Mesenchymal stem cell (in vitro differentiated cells and primary cell): ENCODE measurements around the gene IGSF11.

ENCODE experiments used
- DNase-seq: peaks from one replicate; pipeline ENCODE4 v3.0.0-alpha.2; 2013
- H2AFZ ChIP-seq: one replicate; pipeline ENCODE4 v1.6.1; 2013; ENCODE audit warnings: low read depth, mild to moderate bottlenecking, control low read depth, inconsistent platforms, low read length, moderate library complexity
- H2AK5ac ChIP-seq: 2 replicates; pipeline ENCODE4 v1.6.1; 2013; ENCODE audit warnings: low read length, moderate library complexity, mild to moderate bottlenecking, inconsistent platforms; ENCODE audit not compliant: severe bottlenecking
- H2BK120ac ChIP-seq: one replicate; pipeline ENCODE4 v1.6.1; 2013; ENCODE audit warnings: low read depth, mild to moderate bottlenecking, inconsistent platforms, low read length, moderate library complexity
- H2BK12ac ChIP-seq, 2 experiments: one replicate each; pipeline ENCODE4 v1.6.1; 2013; ENCODE audit warnings: inconsistent platforms in 2 of 2, low read length in 2 of 2, mild to moderate bottlenecking in 2 of 2, moderate library complexity in 2 of 2, control low read depth in 1 of 2
- H2BK15ac ChIP-seq: one replicate; pipeline ENCODE4 v1.6.1; 2013; ENCODE audit warnings: mild to moderate bottlenecking, low read depth, inconsistent platforms; ENCODE audit not compliant: poor library complexity, severe bottlenecking
- H2BK5ac ChIP-seq: 2 replicates; pipeline ENCODE4 v1.6.1; 2013; ENCODE audit warnings: low read depth, mild to moderate bottlenecking, low read length, control low read depth, inconsistent platforms; ENCODE audit not compliant: poor library complexity, severe bottlenecking
- H3K14ac ChIP-seq, 2 experiments: one replicate each; pipeline ENCODE4 v1.6.1; 2013; ENCODE audit warnings: inconsistent platforms in 2 of 2, low read length in 2 of 2, control low read depth in 1 of 2, mild to moderate bottlenecking in 1 of 2, moderate library complexity in 1 of 2
- H3K18ac ChIP-seq, 2 experiments: one replicate each; pipeline ENCODE4 v1.6.1; 2013; ENCODE audit warnings: inconsistent platforms in 2 of 2, low read length in 2 of 2, control low read depth in 1 of 2, low read depth in 1 of 2, mild to moderate bottlenecking in 1 of 2
- H3K23ac ChIP-seq, 2 experiments: one replicate each; pipeline ENCODE4 v1.6.1; 2013; ENCODE audit warnings: inconsistent platforms in 2 of 2, low read length in 2 of 2, mild to moderate bottlenecking in 2 of 2, moderate library complexity in 2 of 2, control low read depth in 1 of 2
- H3K27ac ChIP-seq: 2 replicates; pipeline ENCODE4 v1.5.1; 2013; ENCODE audit warnings: mild to moderate bottlenecking, moderate library complexity, low read length, control low read depth, inconsistent platforms; ENCODE audit not compliant: poor library complexity, severe bottlenecking
- H3K27me3 ChIP-seq, 2 experiments: 2 replicates each; pipeline versions ENCODE4 v1.6.1 to v1.7.0; 2013; ENCODE audit warnings: low read length in 2 of 2, mild to moderate bottlenecking in 2 of 2, moderate library complexity in 2 of 2, control low read depth in 1 of 2, inconsistent platforms in 1 of 2; ENCODE audit not compliant: control insufficient read depth in 1 of 2, insufficient read depth in 1 of 2
- H3K36me3 ChIP-seq, 2 experiments: 2 replicates each; pipeline versions ENCODE4 v1.6.1 to v1.7.0; 2013; ENCODE audit warnings: low read length in 2 of 2, control low read depth in 1 of 2, inconsistent platforms in 1 of 2, low read depth in 1 of 2, mild to moderate bottlenecking in 1 of 2; ENCODE audit not compliant: insufficient read depth in 2 of 2, control insufficient read depth in 1 of 2
- H3K4ac ChIP-seq, 2 experiments: one replicate each; pipeline ENCODE4 v1.6.1; 2013; ENCODE audit warnings: inconsistent platforms in 2 of 2, low read length in 2 of 2, mild to moderate bottlenecking in 2 of 2, moderate library complexity in 2 of 2, control low read depth in 1 of 2, low read depth in 1 of 2
- H3K4me1 ChIP-seq: 2 replicates; pipeline ENCODE4 v1.6.1; 2013; ENCODE audit warnings: low read depth, low read length, control low read depth; ENCODE audit not compliant: control insufficient read depth, insufficient read depth
- H3K4me2 ChIP-seq: 2 replicates; pipeline ENCODE4 v1.6.1; 2013; ENCODE audit warnings: low read length, mild to moderate bottlenecking, inconsistent platforms; ENCODE audit not compliant: poor library complexity, severe bottlenecking
- H3K4me3 ChIP-seq, 2 experiments: 2 replicates each; pipeline versions ENCODE4 v1.5.1 to v1.7.0; 2013; ENCODE audit warnings: low read length in 2 of 2, mild to moderate bottlenecking in 2 of 2, control low read depth in 1 of 2, low read depth in 1 of 2; ENCODE audit not compliant: insufficient read depth in 1 of 2
- H3K79me1 ChIP-seq: replicated peaks from 2 replicates; pipeline ENCODE4 v1.6.1; 2013; ENCODE audit warnings: mild to moderate bottlenecking, control low read depth, low read length, inconsistent platforms; ENCODE audit not compliant: poor library complexity, severe bottlenecking
- H3K9ac ChIP-seq: 2 replicates; pipeline ENCODE4 v1.7.0; 2013; ENCODE audit warnings: mild to moderate bottlenecking, low read length, moderate library complexity
- H3K9me3 ChIP-seq: 2 replicates; pipeline ENCODE4 v1.7.0; 2013; ENCODE audit warnings: mild to moderate bottlenecking, low read length; ENCODE audit not compliant: control insufficient read depth
- H4K8ac ChIP-seq: one replicate; pipeline ENCODE4 v1.6.1; 2013; ENCODE audit warnings: inconsistent platforms, mild to moderate bottlenecking, low read length, moderate library complexity
- H4K91ac ChIP-seq: one replicate; pipeline ENCODE4 v1.6.1; 2013; ENCODE audit warnings: mild to moderate bottlenecking, low read length, inconsistent platforms
- WGBS: methylation state at CpG from one replicate; pipeline ENCODE4 v1.1.7; 2013; ENCODE audit warnings: mixed read lengths; 5-methylcytosine and 5-hydroxymethylcytosine counted together

IGSF11 gene

GRCh38 chr3:118909763-118910162 lies 124.9 kb downstream of the IGSF11 start:
- no peak for DNase-seq
- Histone ChIP-seq H4K91ac (no peak overlapping the region), H3K9me3 (no peaks in the 10 kb centered on the region), H2BK120ac (no peak overlapping the region), H3K79me1 (no peaks in the 10 kb centered on the region), H2BK12ac (no peak overlapping the region), H2BK15ac (no peak overlapping the region), H3K4me3 (no peak overlapping the region), H3K36me3 (no peaks in the 10 kb centered on the region), H3K27ac (no peak overlapping the region), H3K4ac (no peak overlapping the region), H3K18ac (no peak overlapping the region), H3K14ac (no peak overlapping the region), H2BK5ac (no peak overlapping the region), H3K23ac (no peak overlapping the region), H3K27me3 (no peaks in the 10 kb centered on the region), H4K8ac (no peak overlapping the region), H3K4me1 (no peaks in the 10 kb centered on the region), H2AFZ (no peak overlapping the region), H3K4me2 (no peak overlapping the region), H3K9ac (no peak overlapping the region), H2AK5ac (no peak overlapping the region)

GRCh38 chr3:118907909-118908308 lies 126.7 kb downstream of the IGSF11 start:
- H3K4me1 ChIP-seq: no peaks in the 10 kb centered on the region
- H3K4me3 ChIP-seq: no peak overlapping the region
- no peak overlapping the region for H2BK15ac ChIP-seq
- H3K4ac ChIP-seq: no peak overlapping the region
- H2AK5ac ChIP-seq: no peak overlapping the region
- no peak overlapping the region for H3K14ac ChIP-seq
- H2AFZ ChIP-seq: no peak overlapping the region
- H3K79me1 ChIP-seq: no peaks in the 10 kb centered on the region
- no peak overlapping the region for H3K4me2 ChIP-seq
- H3K27ac ChIP-seq: no peak overlapping the region
- 20% methylated on average over 1 of the region's 2 CpGs for WGBS
- no peaks in the 10 kb centered on the region for H3K27me3 ChIP-seq
- H3K9me3 ChIP-seq: no peaks in the 10 kb centered on the region
- no peak overlapping the region for H2BK12ac ChIP-seq
- H3K18ac ChIP-seq: no peak overlapping the region
- H2BK120ac ChIP-seq: no peak overlapping the region
- no peak overlapping the region for H3K23ac ChIP-seq
- no peak overlapping the region for H4K91ac ChIP-seq
- no peaks in the 10 kb centered on the region for H3K36me3 ChIP-seq
- no peak overlapping the region for H3K9ac ChIP-seq
- no peak for DNase-seq
- H2BK5ac ChIP-seq: no peak overlapping the region
- H4K8ac ChIP-seq: no peak overlapping the region

GRCh38 chr3:118900737-118901525 lies 133.7 kb downstream of the IGSF11 start:
- H3K4me1 ChIP-seq: no peaks in the 10 kb centered on the region

GRCh38 chr3:118890206-118890605 lies 144.4 kb downstream of the IGSF11 start:
- Histone ChIP-seq H3K27ac (no peak overlapping the region), H3K36me3 (no peaks in the 10 kb centered on the region), H2BK15ac (no peak overlapping the region), H3K9ac (no peak overlapping the region), H2AK5ac (no peak overlapping the region), H3K79me1 (no peaks in the 10 kb centered on the region), H3K4me1 (no peaks in the 10 kb centered on the region), H4K91ac (no peak overlapping the region), H3K18ac (no peak overlapping the region), H3K23ac (no peak overlapping the region), H3K9me3 (no peaks in the 10 kb centered on the region), H4K8ac (no peak overlapping the region), H2BK5ac (no peak overlapping the region), H3K4ac (no peak overlapping the region), H3K4me2 (no peak overlapping the region), H2AFZ (no peak overlapping the region), H3K4me3 (no peak overlapping the region), H2BK120ac (no peak overlapping the region), H3K14ac (no peak overlapping the region), H3K27me3 (peaks cover 16 to 23% of the 10 kb centered on the region in 2 experiments), H2BK12ac (no peak overlapping the region)
- WGBS: 58% methylated on average over 1 of the region's 2 CpGs
- DNase-seq: no peak

More at GRCh38 chr3:118900737-118901525, 133.7 kb downstream of the IGSF11 start:
- no peak overlapping the region for H3K4me2 ChIP-seq
- no peak overlapping the region for H4K8ac ChIP-seq
- no peak overlapping the region for H2AFZ ChIP-seq
- no peak overlapping the region for H3K23ac ChIP-seq
- no peak for DNase-seq
- no peak overlapping the region for H3K9ac ChIP-seq
- H4K91ac ChIP-seq: no peak overlapping the region
- H3K27ac ChIP-seq: no peak overlapping the region
- no peaks in the 10 kb centered on the region for H3K27me3 ChIP-seq
- H2BK5ac ChIP-seq: no peak overlapping the region
- 63% methylated on average over 4 of the region's 4 CpGs for WGBS
- no peak overlapping the region for H3K14ac ChIP-seq
- no peak overlapping the region for H2BK12ac ChIP-seq
- no peak overlapping the region for H2BK120ac ChIP-seq
- no peaks in the 10 kb centered on the region for H3K36me3 ChIP-seq
- H3K4ac ChIP-seq: no peak overlapping the region
- no peak overlapping the region for H3K18ac ChIP-seq
- H3K9me3 ChIP-seq: no peaks in the 10 kb centered on the region
- no peak overlapping the region for H2BK15ac ChIP-seq
- no peak overlapping the region for H2AK5ac ChIP-seq
- no peak overlapping the region for H3K4me3 ChIP-seq
- H3K79me1 ChIP-seq: no peaks in the 10 kb centered on the region
